ENCODE measurements around the gene FLOT2.
"Not testable (repeated sequence)": the region's sequence is repeated elsewhere in the genome, so short reads cannot be mapped to it uniquely, and the experiment has no call there.

Gene FLOT2

GRCh38 chr17:28879886-28880571 is 17.5 kb downstream of the FLOT2 start:
- TF ChIP-seq CTCF (IDR thresholded peaks at IDR 0.05; ENCODE audit: insufficient read depth, low read depth, low read length, missing control alignments): no peak
- no peak for DNase-seq (ENCODE audit: low read depth)

GRCh38 chr17:28878981-28879380 is 18.6 kb downstream of the FLOT2 start:
- no peak overlapping the region for H3K4me3 ChIP-seq (ENCODE audit: low read length)
- peak; percentile 74 for DNase-seq (ENCODE audit: low read depth)
- peak; percentile 67 for TF ChIP-seq CTCF (IDR thresholded peaks at IDR 0.05; ENCODE audit: insufficient read depth, low read depth, low read length, missing control alignments)

More at GRCh38 chr17:28879886-28880571, 17.5 kb downstream of the FLOT2 start:
- H3K4me3 ChIP-seq (ENCODE audit: low read length): no peak overlapping the region

GRCh38 chr17:28878158-28878910 is 19.2 kb downstream of the FLOT2 start:
- TF ChIP-seq CTCF (IDR thresholded peaks at IDR 0.05; ENCODE audit: insufficient read depth, low read depth, low read length, missing control alignments): no peak
- DNase-seq (ENCODE audit: low read depth): peak; percentile 76
- no peak overlapping the region for H3K4me3 ChIP-seq (ENCODE audit: low read length)

- not testable (repeated sequence) for DNase-seq (ENCODE audit: low read depth); H3K4me3 ChIP-seq (ENCODE audit: low read length)
These were observed 20.3 kb downstream of the FLOT2 start for GRCh38 chr17:28877150-28877711.

- no peak overlapping the region for H3K4me3 ChIP-seq (ENCODE audit: low read length)
- no peak for TF ChIP-seq CTCF (IDR thresholded peaks at IDR 0.05; ENCODE audit: insufficient read depth, low read depth, low read length, missing control alignments)
- DNase-seq (ENCODE audit: low read depth): peak; percentile 34
These were observed 21.5 kb downstream of the FLOT2 start for GRCh38 chr17:28875848-28876550.

GRCh38 chr17:28874750-28875149 is 22.8 kb downstream of the FLOT2 start:
- DNase-seq (ENCODE audit: low read depth): no peak
- no peak for TF ChIP-seq CTCF (IDR thresholded peaks at IDR 0.05; ENCODE audit: insufficient read depth, low read depth, low read length, missing control alignments)
- H3K4me3 ChIP-seq (ENCODE audit: low read length): no peak overlapping the region

- no peak for DNase-seq (ENCODE audit: low read depth)
- no peak overlapping the region for H3K4me3 ChIP-seq (ENCODE audit: low read length)
- TF ChIP-seq CTCF (IDR thresholded peaks at IDR 0.05; ENCODE audit: insufficient read depth, low read depth, low read length, missing control alignments): no peak
These were observed 23.7 kb downstream of the FLOT2 start for GRCh38 chr17:28873839-28874238.

Measured in epithelial cell of esophagus (primary cell).